NCI-H2227 treated with DMSO at 0.1 percent for 48 hours (cell line): ENCODE measurements around the gene JSRP1.
A peak's percentile ranks its signal among the peaks of the same experiment; 100 is the strongest.

Experiments
- DNase-seq: peaks from one replicate; lab custom pipeline; 2025; lab: John Stamatoyannopoulos, UW

JSRP1 gene

GRCh38 chr19:2232286-2233151, 23.7 kb downstream of the JSRP1 start:
- no peak for DNase-seq

- DNase-seq = no peak
Measured at GRCh38 chr19:2231621-2232221, 24.5 kb downstream of the JSRP1 start.

GRCh38 chr19:2230807-2231533, 25.2 kb downstream of the JSRP1 start:
- no peak for DNase-seq

- DNase-seq = no peak
Measured at GRCh38 chr19:2230033-2230531, 26.1 kb downstream of the JSRP1 start.

- DNase-seq = no peak
Measured at GRCh38 chr19:2229103-2230032, 26.8 kb downstream of the JSRP1 start.

- no peak for DNase-seq
Measured at GRCh38 chr19:2228157-2229030, 27.8 kb downstream of the JSRP1 start.

GRCh38 chr19:2227415-2228156, 28.6 kb downstream of the JSRP1 start:
- DNase-seq = peak; percentile 39

GRCh38 chr19:2226840-2227360, 29.3 kb downstream of the JSRP1 start:
- no peak for DNase-seq

GRCh38 chr19:2226051-2226839, 30.0 kb downstream of the JSRP1 start:
- no peak for DNase-seq

GRCh38 chr19:2225415-2226050, 30.7 kb downstream of the JSRP1 start:
- no peak for DNase-seq

- no peak for DNase-seq
Measured at GRCh38 chr19:2224754-2225349, 31.4 kb downstream of the JSRP1 start.

GRCh38 chr19:2223959-2224358, 32.3 kb downstream of the JSRP1 start:
- DNase-seq = no peak

- no peak for DNase-seq
Measured at GRCh38 chr19:2223391-2223790, 32.8 kb downstream of the JSRP1 start.

GRCh38 chr19:2221918-2222317, 34.3 kb downstream of the JSRP1 start:
- DNase-seq = no peak

- no peak for DNase-seq
Measured at GRCh38 chr19:2221250-2221831, 34.9 kb downstream of the JSRP1 start.

- DNase-seq = no peak
Measured at GRCh38 chr19:2219726-2220125, 36.5 kb downstream of the JSRP1 start.

GRCh38 chr19:2217591-2217990, 38.6 kb downstream of the JSRP1 start:
- DNase-seq = no peak
